HepG2 (cell line): ENCODE measurements around the gene TXNDC12. TPM values are rescaled to one million over a fixed set of nuclear protein-coding genes. Genes with fewer than 3 reads are reported as not detected.
A peak's percentile ranks its signal among the peaks of the same experiment; 100 is the strongest.

Experiments
- CREM ChIP-seq, 2 experiments: sonication (generic) in 1 of 2; formaldehyde crosslinking in 1 of 2; IDR thresholded peaks; 2 replicates each; pipeline versions ENCODE4 v1.4.0 to v1.6.1; 2016 to 2020; ENCODE audit warnings: antibody characterized with exemption in 1 of 2, mild to moderate bottlenecking in 1 of 2, missing genetic modification reagents in 1 of 2
- ETV5 ChIP-seq: IDR thresholded peaks from 2 replicates; pipeline ENCODE4 v1.6.1; 2018; ENCODE audit warnings: missing biosample characterization, missing genetic modification reagents, inconsistent platforms, borderline replicate concordance
- FOXA3 ChIP-seq: IDR thresholded peaks from 2 replicates; pipeline ENCODE4 v1.6.1; 2016; ENCODE audit warnings: missing genetic modification reagents, missing compliant biosample characterization
- GATAD2A ChIP-seq: IDR thresholded peaks from 2 replicates; pipeline ENCODE4 v1.6.1; 2016
- GPBP1L1 ChIP-seq: sonication (generic); formaldehyde crosslinking; IDR thresholded peaks from 2 replicates; pipeline ENCODE4 v1.5.0; 2020; ENCODE audit warnings: mild to moderate bottlenecking, missing genetic modification reagents
- GTF2F1 ChIP-seq: fragments of 150-350 bp; IDR thresholded peaks from 2 replicates; pipeline ENCODE4 v1.6.1; 2014; ENCODE audit warnings: low read length
- HMGXB4 ChIP-seq, 2 experiments: sonication (generic) in 1 of 2; formaldehyde crosslinking in 1 of 2; IDR thresholded peaks; 2 replicates each; pipeline versions ENCODE4 v1.4.0 to v1.6.1; 2018 to 2020; ENCODE audit warnings: missing genetic modification reagents in 2 of 2, borderline replicate concordance in 1 of 2, low read depth in 1 of 2, mild to moderate bottlenecking in 1 of 2, missing biosample characterization in 1 of 2
- HOMEZ ChIP-seq: IDR thresholded peaks from 2 replicates; pipeline ENCODE4 v1.6.1; 2016; ENCODE audit warnings: low read depth
- IRF2 ChIP-seq: IDR thresholded peaks from 2 replicates; pipeline ENCODE4 v1.6.1; 2018; ENCODE audit warnings: missing genetic modification reagents, missing compliant biosample characterization
- KDM6A ChIP-seq: IDR thresholded peaks from 2 replicates; pipeline ENCODE4 v1.6.1; 2016; ENCODE audit warnings: low read depth
- KLF12 ChIP-seq: sonication (generic); formaldehyde crosslinking; IDR thresholded peaks from 2 replicates; pipeline ENCODE4 v1.4.0; 2020; ENCODE audit warnings: missing genetic modification reagents, borderline replicate concordance
- NR2F2 ChIP-seq: IDR thresholded peaks from 2 replicates; pipeline ENCODE4 v1.6.1; 2012; ENCODE audit warnings: low read depth, inconsistent platforms, borderline replicate concordance
- RARA ChIP-seq: IDR thresholded peaks from 2 replicates; pipeline ENCODE4 v1.6.1; 2016; ENCODE audit warnings: missing genetic modification reagents, missing compliant biosample characterization
- SMARCE1 ChIP-seq: fragments of 450-650 bp; IDR thresholded peaks from 2 replicates; pipeline ENCODE4 v1.6.1; 2017; ENCODE audit warnings: borderline replicate concordance
- STAG1 ChIP-seq: sonication (generic); formaldehyde crosslinking; IDR thresholded peaks from 2 replicates; pipeline ENCODE4 v1.4.0; 2020; ENCODE audit warnings: missing genetic modification reagents
- TARDBP ChIP-seq: sonication (generic); formaldehyde crosslinking; IDR thresholded peaks from 2 replicates; pipeline ENCODE4 v1.8.0; 2022; ENCODE audit warnings: mild to moderate bottlenecking, missing genetic modification reagents
- TRIM22 ChIP-seq: fragments of 450-650 bp; IDR thresholded peaks from 2 replicates; pipeline ENCODE4 v1.6.1; 2017
- ZBTB2 ChIP-seq: sonication (generic); formaldehyde crosslinking; IDR thresholded peaks from 2 replicates; pipeline ENCODE4 v1.8.0; 2022; ENCODE audit warnings: low read depth, missing genetic modification reagents
- ZNF276 ChIP-seq: sonication (generic); formaldehyde crosslinking; IDR thresholded peaks from 2 replicates; pipeline ENCODE4 v1.4.0; 2020; ENCODE audit warnings: mild to moderate bottlenecking, low read depth, missing genetic modification reagents
- ZSCAN31 ChIP-seq: sonication (generic); formaldehyde crosslinking; IDR thresholded peaks from 2 replicates; pipeline ENCODE4 v1.5.0; 2020; ENCODE audit warnings: low read depth, mild to moderate bottlenecking, missing genetic modification reagents
- polyA plus RNA-seq, 8 experiments: library from polyadenylated mRNA; depleted of rRNA in 3 of 8; stranded (reverse) in 7 of 8; unstranded in 1 of 8; fragments of >200 nt; fragmentation: Illumina TruSeq in 4 of 8; extraction: Trizol in 4 of 8; gene quantifications; 2 replicates each; pipeline versions ENCODE4 v1.2.1 to v1.2.3, GENCODE V29; 2011 to 2016; ENCODE audit warnings: low read depth in 4 of 8, missing spikeins in 1 of 8, mixed read lengths in 1 of 8; ENCODE audit not compliant: insufficient read depth in 1 of 8
- total RNA-seq, 5 experiments: library from RNA; depleted of rRNA; stranded (reverse); fragments of >200 nt; fragmentation: Illumina TruSeq; extraction: Trizol; gene quantifications; 2 replicates each; pipeline ENCODE4 v1.2.3, GENCODE V29; 2016; ENCODE audit warnings: low read depth in 1 of 5

The TXNDC12 gene
- total and polyA plus RNA-seq, 2 of the 13 experiments (the other 11 are each of a cell fraction or from before 2014, with no cell fraction given), result 65.6 to 67.2 TPM

GRCh38 chr1:52080014-52080415, 25.0 kb upstream of the TXNDC12 start (continued):
- TF ChIP-seq HOMEZ (CRISPR knock-in tag) (peak; percentile 48; the same call in 1 of the 2 replicates), ZNF276 (CRISPR knock-in tag) (no peak), ZSCAN31 (no peak), ETV5 (CRISPR knock-in tag) (peak; percentile 54; the same call in 1 of the 2 replicates), FOXA3 (CRISPR knock-in tag) (peak; percentile 84), STAG1 (0 out of 2 replicates have a peak, but pooled peaks have one; percentile 4), SMARCE1 (no peak), HMGXB4 (CRISPR knock-in tag; IDR thresholded peaks at IDR 0.05; ENCODE audit: borderline replicate concordance in 1 of 2, low read depth in 1 of 2) (peak in 1 of 2 experiments; percentile 27; a peak in 2 of 4 replicates), RARA (CRISPR knock-in tag) (peak; percentile 64), ZBTB2 (CRISPR knock-in tag) (no peak), GTF2F1 (no peak), TARDBP (0 out of 2 replicates have a peak, but pooled peaks have one; percentile 29), CREM (IDR thresholded peaks at IDR 0.05) (peak; percentile 70), CREM (CRISPR knock-in tag; IDR thresholded peaks at IDR 0.05) (no peak), KDM6A (CRISPR knock-in tag) (peak; percentile 77), GATAD2A (CRISPR knock-in tag) (peak; percentile 86), GPBP1L1 (CRISPR knock-in tag) (no peak), NR2F2 (peak; percentile 39; the same call in 1 of the 2 replicates), KLF12 (CRISPR knock-in tag) (0 out of 2 replicates have a peak, but pooled peaks have one; percentile 22), IRF2 (CRISPR knock-in tag) (peak; percentile 39; the same call in 1 of the 2 replicates), TRIM22 (no peak)
